ENCODE results near the gene CPNE6.
A peak's percentile ranks its signal among the peaks of the same experiment; 100 is the strongest.

The CPNE6 gene

GRCh38 chr14:24093901-24094840 lies 22.8 kb downstream of the CPNE6 start, which contains the start of gene PCK2:
TSS of gene PCK2 (plus strand) at chr14:24094311. CDS start at chr14:24094406, 95 bp downstream.
- H3K27me3 ChIP-seq (replicated peaks; ENCODE audit: insufficient read depth, low read length) = no peaks in the 10 kb centered on the region
- H3K4me1 ChIP-seq (ENCODE audit: low read length) = no peaks in the 10 kb centered on the region
- H3K4me2 ChIP-seq (ENCODE audit: low read depth, low read length) = peak within 1 kb of the TSS; percentile 76; the same call in 1 of the 2 replicates
- TF ChIP-seq, protein P1, sequence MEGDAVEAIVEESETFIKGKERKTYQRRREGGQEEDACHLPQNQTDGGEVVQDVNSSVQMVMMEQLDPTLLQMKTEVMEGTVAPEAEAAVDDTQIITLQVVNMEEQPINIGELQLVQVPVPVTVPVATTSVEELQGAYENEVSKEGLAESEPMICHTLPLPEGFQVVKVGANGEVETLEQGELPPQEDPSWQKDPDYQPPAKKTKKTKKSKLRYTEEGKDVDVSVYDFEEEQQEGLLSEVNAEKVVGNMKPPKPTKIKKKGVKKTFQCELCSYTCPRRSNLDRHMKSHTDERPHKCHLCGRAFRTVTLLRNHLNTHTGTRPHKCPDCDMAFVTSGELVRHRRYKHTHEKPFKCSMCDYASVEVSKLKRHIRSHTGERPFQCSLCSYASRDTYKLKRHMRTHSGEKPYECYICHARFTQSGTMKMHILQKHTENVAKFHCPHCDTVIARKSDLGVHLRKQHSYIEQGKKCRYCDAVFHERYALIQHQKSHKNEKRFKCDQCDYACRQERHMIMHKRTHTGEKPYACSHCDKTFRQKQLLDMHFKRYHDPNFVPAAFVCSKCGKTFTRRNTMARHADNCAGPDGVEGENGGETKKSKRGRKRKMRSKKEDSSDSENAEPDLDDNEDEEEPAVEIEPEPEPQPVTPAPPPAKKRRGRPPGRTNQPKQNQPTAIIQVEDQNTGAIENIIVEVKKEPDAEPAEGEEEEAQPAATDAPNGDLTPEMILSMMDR (IDR thresholded peaks at IDR 0.05; ENCODE audit: low read length) = no peak
- no peak for TF ChIP-seq EZH2phosphoT487 (IDR thresholded peaks at IDR 0.05; ENCODE audit: low read length)
- TF ChIP-seq EZH2 (optimal IDR thresholded peaks at IDR 0.05; ENCODE audit: low read depth, low read length) = no peak
- H3K4me3 ChIP-seq (ENCODE audit: low read length) = peak within 1 kb of the TSS; percentile 62
- H2AFZ ChIP-seq (ENCODE audit: low read length) = peak within 1 kb of the TSS; percentile 89
- H3K36me3 ChIP-seq (replicated peaks; ENCODE audit: insufficient read depth, low read length) = no peaks in the 10 kb centered on the region
- no peaks in the 10 kb centered on the region for H4K20me1 ChIP-seq (ENCODE audit: insufficient read depth, low read length)
- H3K9me3 ChIP-seq (replicated peaks; ENCODE audit: insufficient read depth, low read length) = no peaks in the 10 kb centered on the region
- peak within 1 kb of the TSS; percentile 36; the same call in 1 of the 2 replicates for H3K27ac ChIP-seq (ENCODE audit: low read length)
- H3K79me2 ChIP-seq (ENCODE audit: low read length) = peaks cover 5% of the 10 kb centered on the region; the same call in 1 of the 2 replicates
- DNase-seq = peak; percentile 49
- H3F3A ChIP-seq (ENCODE audit: insufficient read depth, low read length) = no peaks in the 10 kb centered on the region
- no peaks in the 10 kb centered on the region for H3K9me2 ChIP-seq (replicated peaks; ENCODE audit: insufficient read depth, low read length)
- H3K9ac ChIP-seq (ENCODE audit: low read length) = peak within 1 kb of the TSS; percentile 66

- Histone ChIP-seq H3K4me1 (ENCODE audit: low read length) (no peaks in the 10 kb centered on the region), H2AFZ (ENCODE audit: low read length) (peak overlapping the region; percentile 89), H3K27ac (ENCODE audit: low read length) (peak overlapping the region; percentile 36; the same call in 1 of the 2 replicates), H3K9me3 (replicated peaks; ENCODE audit: insufficient read depth, low read length) (no peaks in the 10 kb centered on the region), H3K27me3 (replicated peaks; ENCODE audit: insufficient read depth, low read length) (no peaks in the 10 kb centered on the region), H4K20me1 (ENCODE audit: insufficient read depth, low read length) (no peaks in the 10 kb centered on the region), H3K4me2 (ENCODE audit: low read depth, low read length) (peak overlapping the region; percentile 76; the same call in 1 of the 2 replicates), H3F3A (ENCODE audit: insufficient read depth, low read length) (no peaks in the 10 kb centered on the region), H3K79me2 (ENCODE audit: low read length) (peaks cover 5% of the 10 kb centered on the region; the same call in 1 of the 2 replicates), H3K9me2 (replicated peaks; ENCODE audit: insufficient read depth, low read length) (no peaks in the 10 kb centered on the region), H3K9ac (ENCODE audit: low read length) (peak overlapping the region; percentile 66), H3K36me3 (replicated peaks; ENCODE audit: insufficient read depth, low read length) (no peaks in the 10 kb centered on the region), H3K4me3 (ENCODE audit: low read length) (peak overlapping the region; percentile 62)
- no peak for DNase-seq
- TF ChIP-seq EZH2phosphoT487 (IDR thresholded peaks at IDR 0.05; ENCODE audit: low read length) = no peak
- TF ChIP-seq, protein P1 (IDR thresholded peaks at IDR 0.05; ENCODE audit: low read length) = no peak
- no peak for TF ChIP-seq EZH2 (optimal IDR thresholded peaks at IDR 0.05; ENCODE audit: low read depth, low read length)
Observed at GRCh38 chr14:24094841-24095270, 23.5 kb downstream of the CPNE6 start.

- Histone ChIP-seq H4K20me1 (ENCODE audit: insufficient read depth, low read length) (no peaks in the 10 kb centered on the region), H3K27me3 (replicated peaks; ENCODE audit: insufficient read depth, low read length) (no peaks in the 10 kb centered on the region)
- no peak for TF ChIP-seq EZH2phosphoT487 (IDR thresholded peaks at IDR 0.05; ENCODE audit: low read length)
- no peak for TF ChIP-seq EZH2 (optimal IDR thresholded peaks at IDR 0.05; ENCODE audit: low read depth, low read length)
- TF ChIP-seq, protein P1 (IDR thresholded peaks at IDR 0.05; ENCODE audit: low read length) = no peak
Observed at GRCh38 chr14:24095271-24096068, 24.1 kb downstream of the CPNE6 start.

More at GRCh38 chr14:24095271-24096068, 24.1 kb downstream of the CPNE6 start:
- peak overlapping the region; percentile 76; the same call in 1 of the 2 replicates for H3K4me2 ChIP-seq (ENCODE audit: low read depth, low read length)
- no peak overlapping the region for H2AFZ ChIP-seq (ENCODE audit: low read length)
- H3K79me2 ChIP-seq (ENCODE audit: low read length) = peaks cover 5% of the 10 kb centered on the region; the same call in 1 of the 2 replicates
- no peak overlapping the region for H3K27ac ChIP-seq (ENCODE audit: low read length)
- no peaks in the 10 kb centered on the region for H3F3A ChIP-seq (ENCODE audit: insufficient read depth, low read length)
- H3K9me3 ChIP-seq (replicated peaks; ENCODE audit: insufficient read depth, low read length) = no peaks in the 10 kb centered on the region
- peak overlapping the region; percentile 62 for H3K4me3 ChIP-seq (ENCODE audit: low read length)
- no peak for DNase-seq
- H3K36me3 ChIP-seq (replicated peaks; ENCODE audit: insufficient read depth, low read length) = no peaks in the 10 kb centered on the region
- no peak overlapping the region; the same call in 1 of the 2 replicates for H3K9ac ChIP-seq (ENCODE audit: low read length)
- H3K4me1 ChIP-seq (ENCODE audit: low read length) = no peaks in the 10 kb centered on the region
- H3K9me2 ChIP-seq (replicated peaks; ENCODE audit: insufficient read depth, low read length) = no peaks in the 10 kb centered on the region
